ENCODE results near the gene DOCK4. TPM values are rescaled to one million over a fixed set of nuclear protein-coding genes. Genes with fewer than 3 reads are reported as not detected.

The DOCK4 gene
- total and polyA plus RNA-seq, 2 donors from 2014 or later: 3.2 to 38.9 TPM

GRCh38 chr7:112150823-112151641 is 55.2 kb downstream of the DOCK4 start:
- DNase-seq (no peak), FAIRE-seq (no peak)
- Histone ChIP-seq H3K4me1 (ENCODE audit: control insufficient read depth in 2 of 3, insufficient read depth in 2 of 3, low read depth in 1 of 3, low read length in 3 of 3) (no peaks in the 10 kb centered on the region), H3K36me3 (ENCODE audit: control insufficient read depth in 2 of 3, insufficient read depth in 3 of 3, low read length in 3 of 3) (no peaks in the 10 kb centered on the region), H3K9me3 (ENCODE audit: control insufficient read depth in 2 of 3, insufficient read depth in 1 of 3, low read length in 3 of 3) (no peaks in the 10 kb centered on the region), H3K4me3 (ENCODE audit: low read length in 3 of 3) (no peak overlapping the region), H3K9ac (ENCODE audit: low read length in 3 of 3) (no peak overlapping the region), H3K27me3 (ENCODE audit: control insufficient read depth, insufficient read depth, low read length) (no peaks in the 10 kb centered on the region), H3K27ac (ENCODE audit: low read depth in 2 of 2, low read length in 2 of 2) (no peak overlapping the region)
- intact Hi-C loops (cut with DNase I): no loop called here
- TF ChIP-seq CTCF (IDR thresholded peaks at IDR 0.05; ENCODE audit: borderline replicate concordance, extremely low read depth, insufficient read depth): no peak

GRCh38 chr7:112149734-112150133 is 56.5 kb downstream of the DOCK4 start:
- no peaks in the 10 kb centered on the region for H3K36me3 ChIP-seq (ENCODE audit: control insufficient read depth in 2 of 3, insufficient read depth in 3 of 3, low read length in 3 of 3)

GRCh38 chr7:112147793-112148361 is 58.3 kb downstream of the DOCK4 start:
- Histone ChIP-seq H3K36me3 (ENCODE audit: control insufficient read depth in 2 of 3, insufficient read depth in 3 of 3, low read length in 3 of 3) (no peaks in the 10 kb centered on the region), H3K4me3 (ENCODE audit: low read length in 3 of 3) (no peak overlapping the region), H3K4me1 (ENCODE audit: control insufficient read depth in 2 of 3, insufficient read depth in 2 of 3, low read depth in 1 of 3, low read length in 3 of 3) (no peaks in the 10 kb centered on the region), H3K9ac (ENCODE audit: low read length in 3 of 3) (no peak overlapping the region), H3K27ac (ENCODE audit: low read depth in 2 of 2, low read length in 2 of 2) (no peak overlapping the region), H3K27me3 (ENCODE audit: control insufficient read depth, insufficient read depth, low read length) (no peaks in the 10 kb centered on the region), H3K9me3 (ENCODE audit: control insufficient read depth in 2 of 3, insufficient read depth in 1 of 3, low read length in 3 of 3) (no peaks in the 10 kb centered on the region)
- intact Hi-C loops (cut with DNase I): no loop called here
- FAIRE-seq (no peak), DNase-seq (no peak)
- no peak for TF ChIP-seq CTCF (IDR thresholded peaks at IDR 0.05; ENCODE audit: borderline replicate concordance, extremely low read depth, insufficient read depth)

More at GRCh38 chr7:112149734-112150133, 56.5 kb downstream of the DOCK4 start:
- H3K4me3 ChIP-seq (ENCODE audit: low read length in 3 of 3): no peak overlapping the region
- no peaks in the 10 kb centered on the region for H3K4me1 ChIP-seq (ENCODE audit: control insufficient read depth in 2 of 3, insufficient read depth in 2 of 3, low read depth in 1 of 3, low read length in 3 of 3)
- no peak overlapping the region for H3K9ac ChIP-seq (ENCODE audit: low read length in 3 of 3)
- DNase-seq: no peak
- H3K27ac ChIP-seq (ENCODE audit: low read depth in 2 of 2, low read length in 2 of 2): no peak overlapping the region
- intact Hi-C loops (cut with DNase I): no loop called here
- no peak for TF ChIP-seq CTCF (IDR thresholded peaks at IDR 0.05; ENCODE audit: borderline replicate concordance, extremely low read depth, insufficient read depth)
- H3K9me3 ChIP-seq (ENCODE audit: control insufficient read depth in 2 of 3, insufficient read depth in 1 of 3, low read length in 3 of 3): no peaks in the 10 kb centered on the region
- FAIRE-seq: no peak
- no peaks in the 10 kb centered on the region for H3K27me3 ChIP-seq (ENCODE audit: control insufficient read depth, insufficient read depth, low read length)

All from kidney (tissue), 14 donors.